ENCODE results near the gene SLC17A5. TPM values are rescaled to one million over a fixed set of nuclear protein-coding genes. Genes with fewer than 3 reads are reported as not detected.
"Not testable (repeated sequence)": the region's sequence is repeated elsewhere in the genome, so short reads cannot be mapped to it uniquely, and the experiment has no call there.

The SLC17A5 gene
- total RNA-seq, 1 donor: 46.6 TPM

DNA sequence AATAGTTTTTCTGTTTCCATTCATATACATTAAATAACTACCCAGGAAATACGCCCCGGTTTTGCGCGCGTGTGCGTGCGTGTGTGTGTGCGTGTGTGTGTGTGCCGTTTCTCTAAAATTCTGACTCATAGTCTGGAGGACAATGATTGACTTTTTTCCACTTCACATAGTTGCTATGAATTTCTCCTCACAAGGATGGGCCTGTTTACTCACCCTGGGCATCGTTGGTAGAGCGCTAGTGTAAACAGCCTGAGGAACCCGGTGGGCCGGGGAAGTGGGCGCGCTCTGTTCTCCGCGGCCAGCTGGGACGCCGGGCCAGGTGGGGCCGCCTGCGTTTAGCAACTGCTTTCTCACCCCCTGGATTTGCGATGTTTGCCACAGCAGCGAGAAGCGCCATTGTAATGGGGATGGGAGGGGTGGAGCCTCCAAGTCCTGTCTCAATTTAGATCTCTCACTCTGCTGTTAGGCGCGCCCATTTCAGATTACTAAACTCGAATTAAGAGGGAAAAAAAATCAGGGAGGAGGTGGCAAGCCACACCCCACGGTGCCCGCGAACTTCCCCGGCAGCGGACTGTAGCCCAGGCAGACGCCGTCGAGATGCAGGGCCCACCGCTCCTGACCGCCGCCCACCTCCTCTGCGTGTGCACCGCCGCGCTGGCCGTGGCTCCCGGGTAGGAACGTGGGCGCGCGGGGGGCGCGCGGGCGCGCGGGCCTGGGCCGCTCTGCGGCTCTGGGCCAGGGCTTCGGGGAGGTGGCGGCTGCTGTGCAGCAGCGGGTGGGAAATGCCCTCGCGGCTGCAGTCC is 42.0 kb upstream of the SLC17A5 start, which contains the start of gene CD109:
CD109 (plus strand) TSS at position 585 of the 803 bp plus-strand sequence; CDS start at position 598, 13 bp downstream.
- DNase-seq (ENCODE audit: low read depth): peak; percentile 75
- TF ChIP-seq, protein P1, sequence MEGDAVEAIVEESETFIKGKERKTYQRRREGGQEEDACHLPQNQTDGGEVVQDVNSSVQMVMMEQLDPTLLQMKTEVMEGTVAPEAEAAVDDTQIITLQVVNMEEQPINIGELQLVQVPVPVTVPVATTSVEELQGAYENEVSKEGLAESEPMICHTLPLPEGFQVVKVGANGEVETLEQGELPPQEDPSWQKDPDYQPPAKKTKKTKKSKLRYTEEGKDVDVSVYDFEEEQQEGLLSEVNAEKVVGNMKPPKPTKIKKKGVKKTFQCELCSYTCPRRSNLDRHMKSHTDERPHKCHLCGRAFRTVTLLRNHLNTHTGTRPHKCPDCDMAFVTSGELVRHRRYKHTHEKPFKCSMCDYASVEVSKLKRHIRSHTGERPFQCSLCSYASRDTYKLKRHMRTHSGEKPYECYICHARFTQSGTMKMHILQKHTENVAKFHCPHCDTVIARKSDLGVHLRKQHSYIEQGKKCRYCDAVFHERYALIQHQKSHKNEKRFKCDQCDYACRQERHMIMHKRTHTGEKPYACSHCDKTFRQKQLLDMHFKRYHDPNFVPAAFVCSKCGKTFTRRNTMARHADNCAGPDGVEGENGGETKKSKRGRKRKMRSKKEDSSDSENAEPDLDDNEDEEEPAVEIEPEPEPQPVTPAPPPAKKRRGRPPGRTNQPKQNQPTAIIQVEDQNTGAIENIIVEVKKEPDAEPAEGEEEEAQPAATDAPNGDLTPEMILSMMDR (IDR thresholded peaks at IDR 0.05; ENCODE audit: insufficient read depth, low read depth, low read length): no peak
- H3K4me3 ChIP-seq (ENCODE audit: low read depth, low read length): peak within 1 kb of the TSS; percentile 63

DNA sequence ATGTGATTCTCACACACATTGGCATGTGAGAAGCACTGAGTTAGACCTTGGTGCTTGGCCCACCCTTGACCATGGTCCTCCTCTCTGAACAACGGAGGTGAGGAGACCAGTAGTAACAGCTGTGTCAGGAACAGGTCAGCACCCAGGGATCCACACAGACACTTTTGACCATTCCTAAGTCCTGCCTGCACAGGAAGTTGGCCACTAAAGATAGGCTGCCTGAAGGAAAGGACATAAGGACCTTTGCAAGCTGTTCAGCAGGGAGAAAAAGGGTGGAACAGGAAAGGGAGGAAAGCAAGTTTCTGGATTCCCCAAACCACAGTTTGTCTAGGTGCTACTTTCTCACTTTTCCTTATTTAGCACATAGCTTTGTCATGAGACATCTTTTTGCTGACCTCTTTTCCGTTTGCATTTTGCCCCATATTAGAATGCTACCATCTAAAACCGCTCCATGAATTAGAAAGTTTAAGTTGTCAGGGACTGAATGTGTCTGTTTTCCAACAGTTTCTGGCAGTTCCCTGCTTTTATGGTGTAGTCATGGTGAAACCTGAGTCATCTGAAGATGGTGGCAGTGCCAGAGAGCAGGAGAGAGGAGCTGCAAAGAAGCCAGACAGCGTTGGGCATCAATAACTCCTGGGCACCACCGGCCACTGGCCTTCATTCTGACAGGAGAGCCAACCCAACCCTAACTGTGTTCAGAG is 41.1 kb upstream of the SLC17A5 start:
- TF ChIP-seq, protein P1 (IDR thresholded peaks at IDR 0.05; ENCODE audit: insufficient read depth, low read depth, low read length): no peak
- peak; percentile 49 for DNase-seq (ENCODE audit: low read depth)
- H3K4me3 ChIP-seq (ENCODE audit: low read depth, low read length): peak overlapping the region; percentile 63

DNA sequence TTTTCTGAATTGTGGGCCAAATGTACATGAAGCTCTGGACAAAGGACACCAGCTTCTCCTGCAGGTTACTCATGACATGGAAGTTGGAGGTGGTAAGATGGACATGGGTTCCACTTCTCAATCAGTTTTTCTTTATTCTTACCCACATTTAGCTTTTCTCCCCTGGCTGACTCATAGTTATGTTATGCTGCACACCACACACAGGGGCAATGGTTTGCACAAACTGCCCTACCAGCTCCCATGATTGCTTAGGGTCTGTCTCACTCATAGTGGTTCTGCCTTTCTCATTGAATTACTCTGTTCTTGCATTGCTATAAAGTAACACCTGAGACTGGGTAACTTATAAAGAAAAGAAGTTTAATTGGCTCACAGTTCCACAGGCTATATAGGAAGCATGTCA is 37.7 kb upstream of the SLC17A5 start:
- DNase-seq (ENCODE audit: low read depth): no peak
- TF ChIP-seq, protein P1 (IDR thresholded peaks at IDR 0.05; ENCODE audit: insufficient read depth, low read depth, low read length): no peak
- no peak overlapping the region for H3K4me3 ChIP-seq (ENCODE audit: low read depth, low read length)

DNA sequence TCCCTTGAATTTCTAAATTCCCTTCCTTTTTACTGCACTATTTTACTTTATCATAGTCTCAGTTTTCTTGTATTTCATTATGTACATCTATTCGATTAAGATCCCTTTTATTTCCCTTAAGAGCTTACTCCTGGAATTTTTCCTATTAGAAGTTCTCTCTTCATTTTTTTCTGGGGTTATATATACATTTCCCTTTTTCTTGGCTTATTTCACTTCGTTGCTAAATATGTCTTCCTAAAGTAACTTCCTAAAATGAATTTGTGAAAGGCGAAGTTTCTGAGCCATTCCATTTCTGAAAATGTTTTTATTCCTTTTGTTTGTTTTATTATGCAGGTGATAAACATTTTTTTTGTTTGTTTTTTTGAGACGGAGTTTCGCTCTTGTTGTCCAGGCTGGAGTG is 36.3 kb upstream of the SLC17A5 start:
- TF ChIP-seq, protein P1 (IDR thresholded peaks at IDR 0.05; ENCODE audit: insufficient read depth, low read depth, low read length): no peak
- no peak overlapping the region for H3K4me3 ChIP-seq (ENCODE audit: low read depth, low read length)
- DNase-seq (ENCODE audit: low read depth): no peak

DNA sequence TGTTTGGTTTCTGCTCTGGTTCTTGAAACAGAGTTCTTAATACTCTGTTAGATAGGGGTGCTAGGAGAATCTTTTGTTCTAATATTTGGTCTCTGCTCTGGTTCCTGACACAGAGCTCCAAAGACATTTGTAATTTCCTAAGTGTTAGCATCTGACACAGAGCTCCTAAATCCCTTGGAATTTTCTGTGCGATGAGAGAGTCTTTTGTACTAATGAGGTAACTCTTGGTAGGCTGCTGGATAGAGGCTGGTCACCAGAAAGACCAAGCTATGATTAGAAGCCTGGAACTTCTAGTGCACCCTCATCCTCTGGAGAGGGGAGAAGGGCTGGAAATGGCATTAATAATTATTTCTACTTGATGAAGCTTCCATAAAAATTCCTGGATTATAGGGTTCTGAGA is 34.6 kb upstream of the SLC17A5 start:
- H3K4me3 ChIP-seq (ENCODE audit: low read depth, low read length): no peak overlapping the region
- no peak for DNase-seq (ENCODE audit: low read depth)
- TF ChIP-seq, protein P1 (IDR thresholded peaks at IDR 0.05; ENCODE audit: insufficient read depth, low read depth, low read length): no peak

DNA sequence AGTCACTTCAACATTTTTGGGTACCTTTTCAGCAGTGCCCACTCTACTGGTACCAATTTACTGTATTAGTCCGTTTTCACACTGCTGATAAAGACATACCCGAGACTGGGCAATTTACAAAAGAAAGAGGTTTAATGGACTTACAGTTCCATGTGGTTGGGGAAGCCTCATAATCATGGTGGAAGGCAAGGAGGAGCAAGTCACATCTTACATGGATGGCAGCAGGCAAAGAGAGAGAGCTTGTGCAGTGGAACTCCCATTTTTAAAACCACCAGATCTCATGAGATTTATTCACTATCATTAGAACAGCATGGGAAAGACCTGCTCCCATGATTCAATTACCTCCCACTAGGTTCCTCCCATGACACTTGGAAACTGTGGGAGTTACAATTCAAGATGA is 29.8 kb upstream of the SLC17A5 start:
- not testable (repeated sequence) for H3K4me3 ChIP-seq (ENCODE audit: low read depth, low read length); DNase-seq (ENCODE audit: low read depth)

DNA sequence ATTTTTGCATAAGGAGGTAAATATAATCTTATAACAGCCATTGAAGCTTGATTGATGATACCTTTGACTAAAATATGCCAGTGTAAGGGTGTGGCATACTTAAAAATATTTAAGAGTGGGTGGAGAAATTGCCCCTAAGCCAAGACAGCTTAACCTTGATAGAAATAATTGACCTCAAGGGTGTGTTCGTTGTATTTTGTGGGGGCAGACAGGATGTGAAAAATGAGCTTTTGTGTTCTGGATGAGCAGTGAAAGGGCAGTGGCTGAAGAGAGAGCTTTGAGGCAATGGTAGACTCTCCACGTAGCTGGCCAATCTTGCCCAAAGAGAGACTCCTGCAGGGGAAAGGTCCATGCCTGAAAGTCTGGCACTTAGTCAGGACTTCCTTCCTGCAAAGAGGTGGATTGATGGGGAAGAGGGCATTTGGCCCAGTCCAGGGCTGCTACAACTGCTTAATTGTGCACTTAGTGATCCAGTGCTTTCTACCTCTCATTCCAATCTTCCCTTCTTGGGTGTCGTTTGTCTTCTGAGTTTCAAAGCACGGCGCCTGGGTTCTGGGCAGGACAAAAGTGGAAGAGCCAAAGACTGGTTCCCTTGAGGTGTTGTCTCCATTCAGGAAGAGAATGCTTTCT is 26.6 kb upstream of the SLC17A5 start:
- H3K4me3 ChIP-seq (ENCODE audit: low read depth, low read length): no peak overlapping the region
- no peak for DNase-seq (ENCODE audit: low read depth)
- TF ChIP-seq, protein P1 (IDR thresholded peaks at IDR 0.05; ENCODE audit: insufficient read depth, low read depth, low read length): no peak

DNA sequence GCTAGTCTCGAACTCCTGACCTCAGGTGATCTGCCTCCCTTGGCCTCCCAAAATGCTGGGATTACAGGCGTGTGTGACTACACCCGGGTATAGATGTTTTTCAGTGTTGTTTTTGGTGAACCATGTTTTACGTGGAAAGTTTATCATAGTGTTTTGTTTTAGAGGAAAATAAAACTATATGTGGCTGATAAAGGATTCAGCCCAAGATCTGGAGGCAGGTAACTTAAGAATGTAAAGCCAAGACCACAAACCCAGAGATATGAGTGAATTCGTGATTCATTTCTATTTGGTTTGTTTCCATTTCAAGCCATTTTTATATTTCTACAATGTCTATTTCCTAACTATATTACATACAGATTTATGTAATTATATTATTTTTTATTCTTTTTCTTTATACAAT is 26.1 kb upstream of the SLC17A5 start:
- not testable (repeated sequence) for DNase-seq (ENCODE audit: low read depth); H3K4me3 ChIP-seq (ENCODE audit: low read depth, low read length)
